ENCODE results near the gene SLC9A8.
"Not testable (repeated sequence)": the region's sequence is repeated elsewhere in the genome, so short reads cannot be mapped to it uniquely, and the experiment has no call there.

The SLC9A8 gene

DNA sequence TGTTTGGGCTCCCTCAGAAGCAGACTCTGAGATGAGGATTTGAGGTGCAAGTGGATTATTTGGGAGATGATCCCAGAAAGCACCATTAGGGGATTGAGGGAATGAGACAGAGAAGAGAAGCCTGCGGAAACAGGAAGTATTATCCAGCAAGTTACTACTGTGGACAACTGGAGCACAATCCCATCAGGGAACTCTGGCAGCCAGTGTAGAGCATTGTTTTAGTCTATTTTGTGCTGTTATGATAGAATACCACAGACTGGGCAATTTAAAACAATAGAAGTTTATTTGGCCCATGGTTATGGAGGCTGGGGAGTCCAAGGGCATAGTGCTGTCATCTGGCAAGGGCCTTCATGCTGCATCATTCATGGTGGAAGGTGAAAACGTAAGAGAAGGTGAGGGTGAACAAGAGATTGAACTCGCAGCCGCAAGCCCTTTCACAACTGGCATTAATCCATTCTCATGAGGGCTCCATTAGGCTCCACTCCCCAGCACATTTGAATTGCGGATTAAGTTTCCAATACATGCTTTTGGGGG is 43.5 kb upstream of the SLC9A8 start:
- ATAC-seq (ENCODE audit: insufficient read depth, low read depth) = peak; percentile 3; the same call in 2 of the 3 replicates
- H3K79me2 ChIP-seq (ENCODE audit: insufficient read depth, low read length) = no peaks in the 10 kb centered on the region
- H3K9me3 ChIP-seq (ENCODE audit: insufficient read depth, low read length, severe bottlenecking) = no peaks in the 10 kb centered on the region
- no peaks in the 10 kb centered on the region for H3K36me3 ChIP-seq (ENCODE audit: insufficient read depth, low read length)
- H3K4me3 ChIP-seq (ENCODE audit: low read depth in 1 of 2, low read length in 2 of 2) = no peak overlapping the region
- H3K27ac ChIP-seq (ENCODE audit: low read length) = peak overlapping the region; percentile 10; the same call in 1 of the 2 replicates
- peaks cover 34% of the 10 kb centered on the region for H3K27me3 ChIP-seq (ENCODE audit: insufficient read depth, low read length, poor library complexity)
- peaks cover 52% of the 10 kb centered on the region for H4K20me1 ChIP-seq (ENCODE audit: insufficient read depth, low read length)
- peak overlapping the region; percentile 27; the same call in 1 of the 2 replicates for H3K4me2 ChIP-seq (ENCODE audit: insufficient read depth, low read length)
- H3K4me1 ChIP-seq (ENCODE audit: insufficient read depth, low read length) = peaks cover 44% of the 10 kb centered on the region
- H3K9ac ChIP-seq (ENCODE audit: low read depth, low read length) = no peak overlapping the region
- H2AFZ ChIP-seq (ENCODE audit: low read depth, low read length) = no peak overlapping the region
- no peak for DNase-seq
- TF ChIP-seq, protein P1, sequence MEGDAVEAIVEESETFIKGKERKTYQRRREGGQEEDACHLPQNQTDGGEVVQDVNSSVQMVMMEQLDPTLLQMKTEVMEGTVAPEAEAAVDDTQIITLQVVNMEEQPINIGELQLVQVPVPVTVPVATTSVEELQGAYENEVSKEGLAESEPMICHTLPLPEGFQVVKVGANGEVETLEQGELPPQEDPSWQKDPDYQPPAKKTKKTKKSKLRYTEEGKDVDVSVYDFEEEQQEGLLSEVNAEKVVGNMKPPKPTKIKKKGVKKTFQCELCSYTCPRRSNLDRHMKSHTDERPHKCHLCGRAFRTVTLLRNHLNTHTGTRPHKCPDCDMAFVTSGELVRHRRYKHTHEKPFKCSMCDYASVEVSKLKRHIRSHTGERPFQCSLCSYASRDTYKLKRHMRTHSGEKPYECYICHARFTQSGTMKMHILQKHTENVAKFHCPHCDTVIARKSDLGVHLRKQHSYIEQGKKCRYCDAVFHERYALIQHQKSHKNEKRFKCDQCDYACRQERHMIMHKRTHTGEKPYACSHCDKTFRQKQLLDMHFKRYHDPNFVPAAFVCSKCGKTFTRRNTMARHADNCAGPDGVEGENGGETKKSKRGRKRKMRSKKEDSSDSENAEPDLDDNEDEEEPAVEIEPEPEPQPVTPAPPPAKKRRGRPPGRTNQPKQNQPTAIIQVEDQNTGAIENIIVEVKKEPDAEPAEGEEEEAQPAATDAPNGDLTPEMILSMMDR (IDR thresholded peaks at IDR 0.05; ENCODE audit: borderline replicate concordance, extremely low read depth, low read length, poor library complexity, severe bottlenecking) = no peak
- no peak for TF ChIP-seq EZH2 (IDR thresholded peaks at IDR 0.05; ENCODE audit: borderline replicate concordance, low read depth, low read length, severe bottlenecking)

DNA sequence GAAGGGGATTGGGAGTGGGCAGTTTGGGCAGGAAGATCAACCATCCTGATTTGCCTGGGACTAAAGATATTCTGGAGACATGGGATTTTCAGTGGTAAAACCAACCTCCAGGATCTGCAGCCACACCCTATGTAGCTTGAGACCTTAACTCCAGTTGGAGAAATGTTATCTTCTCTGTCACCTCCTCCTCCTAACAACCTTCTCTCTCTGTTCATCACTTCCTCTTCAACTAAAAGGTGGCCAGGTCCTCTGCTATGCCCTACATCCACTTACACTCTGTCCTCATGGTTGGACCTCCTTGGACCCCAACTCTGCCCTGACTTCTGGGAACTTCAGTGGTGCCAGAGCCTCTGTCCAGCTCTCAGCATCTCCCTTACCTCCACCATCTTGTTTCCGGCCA is 42.0 kb upstream of the SLC9A8 start:
- no peaks in the 10 kb centered on the region for H3K36me3 ChIP-seq (ENCODE audit: insufficient read depth, low read length)
- H3K9me3 ChIP-seq (ENCODE audit: insufficient read depth, low read length, severe bottlenecking) = no peaks in the 10 kb centered on the region
- H3K4me2 ChIP-seq (ENCODE audit: insufficient read depth, low read length) = no peak overlapping the region
- no peak for ATAC-seq (ENCODE audit: insufficient read depth, low read depth)
- DNase-seq = no peak
- H3K79me2 ChIP-seq (ENCODE audit: insufficient read depth, low read length) = no peaks in the 10 kb centered on the region
- peaks cover 44% of the 10 kb centered on the region for H3K4me1 ChIP-seq (ENCODE audit: insufficient read depth, low read length)
- no peak overlapping the region for H3K9ac ChIP-seq (ENCODE audit: low read depth, low read length)
- no peak for TF ChIP-seq EZH2 (IDR thresholded peaks at IDR 0.05; ENCODE audit: borderline replicate concordance, low read depth, low read length, severe bottlenecking)
- TF ChIP-seq, protein P1 (IDR thresholded peaks at IDR 0.05; ENCODE audit: borderline replicate concordance, extremely low read depth, low read length, poor library complexity, severe bottlenecking) = no peak
- H4K20me1 ChIP-seq (ENCODE audit: insufficient read depth, low read length) = peaks cover 55% of the 10 kb centered on the region
- H3K27me3 ChIP-seq (ENCODE audit: insufficient read depth, low read length, poor library complexity) = peaks cover 34% of the 10 kb centered on the region
- H2AFZ ChIP-seq (ENCODE audit: low read depth, low read length) = no peak overlapping the region
- H3K4me3 ChIP-seq (ENCODE audit: low read depth in 1 of 2, low read length in 2 of 2) = no peak overlapping the region
- no peak overlapping the region for H3K27ac ChIP-seq (ENCODE audit: low read length)

DNA sequence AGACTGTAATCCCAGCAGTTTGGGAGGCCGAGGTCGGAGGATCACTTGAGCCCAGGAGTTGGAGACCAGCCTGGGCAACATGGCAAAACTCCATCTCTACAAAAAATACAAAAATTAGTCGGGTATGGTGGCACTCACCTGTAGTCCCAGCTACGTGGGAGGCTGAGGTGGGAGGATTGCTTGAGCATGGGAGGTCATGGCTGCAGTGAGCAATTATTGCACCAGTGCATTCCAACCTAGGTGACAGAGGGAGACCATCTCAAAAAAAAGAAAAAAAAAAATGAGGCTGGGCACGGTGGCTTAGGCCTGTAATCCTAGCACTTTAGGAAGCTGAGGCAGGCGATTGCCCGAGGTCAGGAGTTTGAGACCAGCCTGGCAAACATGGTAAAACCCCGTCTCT is 38.4 kb upstream of the SLC9A8 start:
- Histone ChIP-seq H4K20me1 (ENCODE audit: insufficient read depth, low read length) (peaks cover 26% of the 10 kb centered on the region), H3K27me3 (ENCODE audit: insufficient read depth, low read length, poor library complexity) (peaks cover 21% of the 10 kb centered on the region), H3K4me1 (ENCODE audit: insufficient read depth, low read length) (peaks cover 19% of the 10 kb centered on the region)
- not testable (repeated sequence) for ATAC-seq (ENCODE audit: insufficient read depth, low read depth); H3K36me3 ChIP-seq (ENCODE audit: insufficient read depth, low read length); H3K4me2 ChIP-seq (ENCODE audit: insufficient read depth, low read length); DNase-seq; H3K9ac ChIP-seq (ENCODE audit: low read depth, low read length); H3K4me3 ChIP-seq (ENCODE audit: low read depth in 1 of 2, low read length in 2 of 2); H3K79me2 ChIP-seq (ENCODE audit: insufficient read depth, low read length); H2AFZ ChIP-seq (ENCODE audit: low read depth, low read length); H3K27ac ChIP-seq (ENCODE audit: low read length); H3K9me3 ChIP-seq (ENCODE audit: insufficient read depth, low read length, severe bottlenecking)

DNA sequence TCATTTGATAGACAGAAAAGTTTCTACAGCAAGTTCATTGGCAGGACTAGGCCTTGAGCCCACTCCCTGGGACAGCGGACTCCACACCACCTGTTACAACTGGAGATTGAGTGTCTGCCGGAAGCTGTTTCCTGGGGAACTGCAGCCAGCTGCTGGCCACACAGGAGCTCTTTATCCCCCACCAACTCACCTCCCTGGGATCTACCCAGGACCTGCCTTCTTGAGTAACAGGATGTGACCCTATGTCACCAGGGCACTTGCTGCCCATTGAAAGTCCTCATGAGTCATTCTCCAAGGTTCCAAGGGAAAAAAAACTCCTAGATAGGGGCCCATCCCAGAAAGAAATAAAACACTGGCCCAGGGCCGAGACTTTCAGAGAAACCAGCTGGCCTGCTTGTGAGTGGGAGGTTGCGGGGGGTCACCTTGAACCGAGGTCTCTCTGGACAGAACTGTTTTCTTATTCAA is 37.4 kb upstream of the SLC9A8 start:
- Histone ChIP-seq H2AFZ (ENCODE audit: low read depth, low read length) (no peak overlapping the region), H3K9ac (ENCODE audit: low read depth, low read length) (no peak overlapping the region), H3K4me2 (ENCODE audit: insufficient read depth, low read length) (no peak overlapping the region), H4K20me1 (ENCODE audit: insufficient read depth, low read length) (peaks cover 18% of the 10 kb centered on the region; the same call in 1 of the 2 replicates), H3K36me3 (ENCODE audit: insufficient read depth, low read length) (no peaks in the 10 kb centered on the region), H3K27me3 (ENCODE audit: insufficient read depth, low read length, poor library complexity) (peaks cover 13% of the 10 kb centered on the region), H3K4me3 (ENCODE audit: low read depth in 1 of 2, low read length in 2 of 2) (no peak overlapping the region), H3K27ac (ENCODE audit: low read length) (no peak overlapping the region), H3K9me3 (ENCODE audit: insufficient read depth, low read length, severe bottlenecking) (no peaks in the 10 kb centered on the region), H3K79me2 (ENCODE audit: insufficient read depth, low read length) (no peaks in the 10 kb centered on the region), H3K4me1 (ENCODE audit: insufficient read depth, low read length) (peaks cover 8% of the 10 kb centered on the region)
- DNase-seq (no peak), ATAC-seq (ENCODE audit: insufficient read depth, low read depth) (no peak)
- TF ChIP-seq, protein P1 (IDR thresholded peaks at IDR 0.05; ENCODE audit: borderline replicate concordance, extremely low read depth, low read length, poor library complexity, severe bottlenecking) = no peak
- TF ChIP-seq EZH2 (IDR thresholded peaks at IDR 0.05; ENCODE audit: borderline replicate concordance, low read depth, low read length, severe bottlenecking) = no peak
